ENCODE data around the gene PPM1L. TPM values are rescaled to one million over a fixed set of nuclear protein-coding genes. Genes with fewer than 3 reads are reported as not detected.

Gene PPM1L
- polyA plus RNA-seq, 1 donor (not counting 4 experiments of a cell fraction or from before 2014, with no cell fraction given), result 0.58 TPM

DNA sequence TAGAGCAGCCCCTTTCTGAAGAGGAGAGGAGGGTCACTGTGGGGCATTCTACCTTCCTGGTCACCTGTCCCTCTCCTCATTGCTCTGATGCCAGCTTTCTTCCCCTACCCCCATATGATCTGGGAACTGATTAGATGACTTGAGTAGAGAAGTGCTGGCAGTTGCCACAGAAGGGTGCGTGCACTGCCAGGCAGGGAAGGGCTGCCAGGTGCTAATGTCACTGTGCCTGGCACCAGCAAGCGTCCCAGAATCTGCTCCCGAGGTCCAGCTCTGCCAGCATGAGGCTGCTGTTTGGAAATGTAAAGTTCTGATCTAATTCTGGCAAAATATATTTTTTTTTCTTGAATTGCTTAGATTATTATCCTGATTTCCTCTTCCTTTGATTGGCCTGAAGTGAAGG, 52.8 kb downstream of the PPM1L start:
- Histone ChIP-seq H2AFZ (ENCODE audit: control insufficient read depth, low read length) (no peak overlapping the region), H3K27ac (ENCODE audit: control insufficient read depth, insufficient read depth, low read length) (no peak overlapping the region), H3K4me2 (ENCODE audit: control insufficient read depth, extremely low read depth, insufficient read depth, low read depth, low read length) (no peak overlapping the region), H3K9me1 (ENCODE audit: control insufficient read depth, extremely low read depth, insufficient read depth, low read length) (no peaks in the 10 kb centered on the region), H3K9me3 (ENCODE audit: control insufficient read depth, low read depth, low read length) (no peaks in the 10 kb centered on the region), H3K79me2 (ENCODE audit: control insufficient read depth, insufficient read depth, low read length) (no peaks in the 10 kb centered on the region), H3K27me3 (ENCODE audit: control insufficient read depth, extremely low read depth, insufficient read depth, low read length) (no peaks in the 10 kb centered on the region), H3K4me1 (ENCODE audit: control insufficient read depth, extremely low read depth, insufficient read depth, low read length) (no peaks in the 10 kb centered on the region), H3K9ac (ENCODE audit: control insufficient read depth, extremely low read depth, insufficient read depth, low read length) (no peak overlapping the region), H3K36me3 (ENCODE audit: control insufficient read depth in 2 of 2, extremely low read depth in 1 of 2, insufficient read depth in 2 of 2, low read length in 2 of 2) (no peaks in the 10 kb centered on the region), H3K4me3 (ENCODE audit: control insufficient read depth in 2 of 3, extremely low read depth in 1 of 3, insufficient read depth in 2 of 3, low read depth in 1 of 3, low read length in 3 of 3) (no peak overlapping the region), H4K20me1 (ENCODE audit: control insufficient read depth, extremely low read depth, insufficient read depth, low read length) (no peaks in the 10 kb centered on the region)
- TF ChIP-seq EZH2 (IDR thresholded peaks at IDR 0.05; ENCODE audit: low read length), result no peak
- TF ChIP-seq, protein P1, sequence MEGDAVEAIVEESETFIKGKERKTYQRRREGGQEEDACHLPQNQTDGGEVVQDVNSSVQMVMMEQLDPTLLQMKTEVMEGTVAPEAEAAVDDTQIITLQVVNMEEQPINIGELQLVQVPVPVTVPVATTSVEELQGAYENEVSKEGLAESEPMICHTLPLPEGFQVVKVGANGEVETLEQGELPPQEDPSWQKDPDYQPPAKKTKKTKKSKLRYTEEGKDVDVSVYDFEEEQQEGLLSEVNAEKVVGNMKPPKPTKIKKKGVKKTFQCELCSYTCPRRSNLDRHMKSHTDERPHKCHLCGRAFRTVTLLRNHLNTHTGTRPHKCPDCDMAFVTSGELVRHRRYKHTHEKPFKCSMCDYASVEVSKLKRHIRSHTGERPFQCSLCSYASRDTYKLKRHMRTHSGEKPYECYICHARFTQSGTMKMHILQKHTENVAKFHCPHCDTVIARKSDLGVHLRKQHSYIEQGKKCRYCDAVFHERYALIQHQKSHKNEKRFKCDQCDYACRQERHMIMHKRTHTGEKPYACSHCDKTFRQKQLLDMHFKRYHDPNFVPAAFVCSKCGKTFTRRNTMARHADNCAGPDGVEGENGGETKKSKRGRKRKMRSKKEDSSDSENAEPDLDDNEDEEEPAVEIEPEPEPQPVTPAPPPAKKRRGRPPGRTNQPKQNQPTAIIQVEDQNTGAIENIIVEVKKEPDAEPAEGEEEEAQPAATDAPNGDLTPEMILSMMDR (optimal IDR thresholded peaks at IDR 0.05 in 1 of 3, IDR thresholded peaks at IDR 0.05 in 1 of 3, conservative IDR thresholded peaks at IDR 0.05 in 1 of 3; ENCODE audit: extremely low read depth in 1 of 3, insufficient read depth in 2 of 3, low read length in 3 of 3), result no peak
- FAIRE-seq (no peak), DNase-seq (ENCODE audit: low read depth, low spot score) (no peak)
- dilution Hi-C loops (cut with MboI; ENCODE audit: extremely low pct_ligation_motif_present, low sequenced_read_pairs), result no loop called here

DNA sequence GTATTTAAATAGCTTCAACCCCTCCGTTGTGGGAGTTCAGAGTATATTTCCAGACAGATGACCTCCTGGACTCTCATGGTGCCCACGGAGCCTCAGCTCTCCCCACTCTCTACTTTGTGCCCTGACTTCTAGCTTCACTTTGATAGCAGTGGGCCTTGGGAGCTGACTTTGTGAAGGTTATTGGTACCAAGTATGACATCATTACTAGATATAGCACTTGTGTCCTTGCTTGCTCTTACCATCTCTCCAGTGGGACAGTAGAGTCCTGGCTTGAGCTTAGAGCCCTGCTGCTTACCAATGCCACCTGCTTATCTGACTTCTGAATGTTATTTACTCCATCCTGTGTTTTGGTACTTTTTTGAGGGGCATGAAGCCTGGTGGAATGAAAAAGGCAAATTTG, 53.4 kb downstream of the PPM1L start:
- Histone ChIP-seq H3K36me3 (ENCODE audit: control insufficient read depth in 2 of 2, extremely low read depth in 1 of 2, insufficient read depth in 2 of 2, low read length in 2 of 2) (no peaks in the 10 kb centered on the region), H3K27me3 (ENCODE audit: control insufficient read depth, extremely low read depth, insufficient read depth, low read length) (no peaks in the 10 kb centered on the region), H3K9ac (ENCODE audit: control insufficient read depth, extremely low read depth, insufficient read depth, low read length) (no peak overlapping the region), H3K27ac (ENCODE audit: control insufficient read depth, insufficient read depth, low read length) (no peak overlapping the region), H3K4me3 (ENCODE audit: control insufficient read depth in 2 of 3, extremely low read depth in 1 of 3, insufficient read depth in 2 of 3, low read depth in 1 of 3, low read length in 3 of 3) (no peak overlapping the region), H3K9me3 (ENCODE audit: control insufficient read depth, low read depth, low read length) (no peaks in the 10 kb centered on the region), H2AFZ (ENCODE audit: control insufficient read depth, low read length) (no peak overlapping the region), H3K9me1 (ENCODE audit: control insufficient read depth, extremely low read depth, insufficient read depth, low read length) (no peaks in the 10 kb centered on the region), H3K4me1 (ENCODE audit: control insufficient read depth, extremely low read depth, insufficient read depth, low read length) (no peaks in the 10 kb centered on the region), H4K20me1 (ENCODE audit: control insufficient read depth, extremely low read depth, insufficient read depth, low read length) (no peaks in the 10 kb centered on the region), H3K79me2 (ENCODE audit: control insufficient read depth, insufficient read depth, low read length) (no peaks in the 10 kb centered on the region), H3K4me2 (ENCODE audit: control insufficient read depth, extremely low read depth, insufficient read depth, low read depth, low read length) (no peak overlapping the region)
- FAIRE-seq (no peak), DNase-seq (ENCODE audit: low read depth, low spot score) (no peak)
- dilution Hi-C loops (cut with MboI; ENCODE audit: extremely low pct_ligation_motif_present, low sequenced_read_pairs), result no loop called here
- TF ChIP-seq, protein P1 (optimal IDR thresholded peaks at IDR 0.05 in 1 of 3, IDR thresholded peaks at IDR 0.05 in 1 of 3, conservative IDR thresholded peaks at IDR 0.05 in 1 of 3; ENCODE audit: extremely low read depth in 1 of 3, insufficient read depth in 2 of 3, low read length in 3 of 3), result no peak
- no peak for TF ChIP-seq EZH2 (IDR thresholded peaks at IDR 0.05; ENCODE audit: low read length)

Measured in keratinocyte (primary cell).